Nephron (organoid): ENCODE data around the gene KRTAP19-2.

Experiments used
- H3K27ac Mint-ChIP-seq, 3 experiments: 2 replicates each; pipeline ENCODE4 v1.8.0; 2020; ENCODE audit warnings: mixed read lengths in 3 of 3, mild to moderate bottlenecking in 2 of 3, moderate library complexity in 1 of 3
- H3K27me3 Mint-ChIP-seq: 2 replicates; pipeline ENCODE4 v1.8.0; 2021; ENCODE audit warnings: low read depth, mild to moderate bottlenecking, moderate library complexity, mixed read lengths
- H3K36me3 Mint-ChIP-seq: 2 replicates; pipeline ENCODE4 v1.8.0; 2020; ENCODE audit warnings: low read depth, mixed read lengths
- H3K4me1 Mint-ChIP-seq: 2 replicates; pipeline ENCODE4 v1.8.0; 2020; ENCODE audit warnings: mixed read lengths
- H3K4me3 Mint-ChIP-seq, 3 experiments: 2 replicates each; pipeline ENCODE4 v1.8.0; 2020; ENCODE audit warnings: mild to moderate bottlenecking in 3 of 3, mixed read lengths in 3 of 3, moderate library complexity in 2 of 3
- H3K9me3 Mint-ChIP-seq: 2 replicates; pipeline ENCODE4 v1.8.0; 2020; ENCODE audit warnings: mixed read lengths
- TF ChIP-seq, protein P1 (sequence below), 3 experiments: fragments of 200-600 bp; sonication (generic); IDR thresholded peaks; one replicate each; pipeline ENCODE4 v1.5.0; 2021; ENCODE audit warnings: antibody characterized with exemption in 3 of 3; ENCODE audit not compliant: unreplicated experiment in 3 of 3

KRTAP19-2 gene

DNA sequence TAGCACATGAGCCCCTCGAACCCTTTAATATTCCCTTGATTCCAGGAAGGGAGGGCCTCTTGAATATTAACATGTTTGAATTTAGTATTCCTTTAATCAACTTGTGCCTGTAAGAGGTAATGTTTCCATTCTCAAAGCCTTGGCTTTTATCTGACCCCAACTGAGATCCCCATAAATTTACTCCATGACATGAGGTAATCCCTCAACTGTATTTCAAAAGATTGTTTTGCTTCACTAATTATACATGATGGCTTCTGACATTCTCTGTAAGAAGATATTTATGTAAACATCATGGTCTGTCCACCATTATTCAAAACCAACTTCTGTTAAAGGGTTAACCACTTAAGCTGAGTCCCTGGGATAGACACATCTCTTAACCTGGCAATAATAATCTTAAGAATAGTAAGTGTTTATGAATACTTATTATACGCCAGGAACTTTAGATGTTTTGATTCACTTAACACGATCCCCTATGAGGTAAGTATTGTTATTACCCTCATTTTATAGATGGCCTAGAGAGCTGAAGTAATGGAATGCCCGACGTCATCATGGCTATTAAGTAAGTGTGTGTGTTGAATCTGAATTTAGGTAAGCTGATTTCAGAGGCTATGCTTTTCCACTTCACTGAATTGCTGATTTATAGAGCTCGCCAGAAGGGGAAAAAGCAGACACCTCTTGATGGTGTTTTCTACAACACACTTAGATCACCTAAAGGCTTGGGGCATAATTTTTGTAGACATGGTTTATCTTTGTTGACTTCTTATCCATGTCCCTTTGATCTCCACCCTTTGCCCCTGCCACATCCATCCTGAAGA, 18.1 kb downstream of the KRTAP19-2 start:
- Mint-ChIP-seq H3K27me3 (no peaks in the 10 kb centered on the region), H3K4me1 (no peaks in the 10 kb centered on the region), H3K4me3 (no peak overlapping the region), H3K9me3 (no peaks in the 10 kb centered on the region), H3K36me3 (no peaks in the 10 kb centered on the region), H3K27ac (peak overlapping the region in 1 of 3 experiments; percentile 27)
- TF ChIP-seq, protein P1, sequence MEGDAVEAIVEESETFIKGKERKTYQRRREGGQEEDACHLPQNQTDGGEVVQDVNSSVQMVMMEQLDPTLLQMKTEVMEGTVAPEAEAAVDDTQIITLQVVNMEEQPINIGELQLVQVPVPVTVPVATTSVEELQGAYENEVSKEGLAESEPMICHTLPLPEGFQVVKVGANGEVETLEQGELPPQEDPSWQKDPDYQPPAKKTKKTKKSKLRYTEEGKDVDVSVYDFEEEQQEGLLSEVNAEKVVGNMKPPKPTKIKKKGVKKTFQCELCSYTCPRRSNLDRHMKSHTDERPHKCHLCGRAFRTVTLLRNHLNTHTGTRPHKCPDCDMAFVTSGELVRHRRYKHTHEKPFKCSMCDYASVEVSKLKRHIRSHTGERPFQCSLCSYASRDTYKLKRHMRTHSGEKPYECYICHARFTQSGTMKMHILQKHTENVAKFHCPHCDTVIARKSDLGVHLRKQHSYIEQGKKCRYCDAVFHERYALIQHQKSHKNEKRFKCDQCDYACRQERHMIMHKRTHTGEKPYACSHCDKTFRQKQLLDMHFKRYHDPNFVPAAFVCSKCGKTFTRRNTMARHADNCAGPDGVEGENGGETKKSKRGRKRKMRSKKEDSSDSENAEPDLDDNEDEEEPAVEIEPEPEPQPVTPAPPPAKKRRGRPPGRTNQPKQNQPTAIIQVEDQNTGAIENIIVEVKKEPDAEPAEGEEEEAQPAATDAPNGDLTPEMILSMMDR (IDR thresholded peaks at IDR 0.05; ENCODE audit: unreplicated experiment in 3 of 3): no peak

DNA sequence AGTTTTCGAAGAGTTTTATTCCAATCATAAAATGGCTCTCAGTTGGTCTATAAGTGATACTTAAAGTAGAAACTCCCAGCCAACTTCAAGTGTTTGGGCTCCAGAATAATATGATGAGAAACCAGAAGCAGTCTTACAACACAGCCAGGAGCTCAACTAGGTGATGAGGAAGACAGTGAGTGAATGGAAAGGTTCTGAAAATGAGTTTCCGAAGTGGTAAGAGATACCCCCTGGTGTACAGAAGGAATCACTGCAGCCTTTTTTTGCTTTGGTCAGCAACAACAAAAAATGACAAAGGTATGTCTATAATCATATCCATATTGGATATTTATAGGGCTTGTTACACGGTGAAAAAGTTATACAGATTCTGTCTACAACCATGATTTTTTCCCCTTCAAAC, 23.5 kb downstream of the KRTAP19-2 start:
- H3K4me3 Mint-ChIP-seq: no peak overlapping the region
- no peak overlapping the region for H3K27ac Mint-ChIP-seq
- TF ChIP-seq, protein P1 (IDR thresholded peaks at IDR 0.05; ENCODE audit: unreplicated experiment in 3 of 3): peak; percentile 33 to 45 (median 36)
- no peaks in the 10 kb centered on the region for H3K36me3 Mint-ChIP-seq
- no peaks in the 10 kb centered on the region for H3K4me1 Mint-ChIP-seq
- H3K9me3 Mint-ChIP-seq: no peaks in the 10 kb centered on the region
- no peaks in the 10 kb centered on the region for H3K27me3 Mint-ChIP-seq

DNA sequence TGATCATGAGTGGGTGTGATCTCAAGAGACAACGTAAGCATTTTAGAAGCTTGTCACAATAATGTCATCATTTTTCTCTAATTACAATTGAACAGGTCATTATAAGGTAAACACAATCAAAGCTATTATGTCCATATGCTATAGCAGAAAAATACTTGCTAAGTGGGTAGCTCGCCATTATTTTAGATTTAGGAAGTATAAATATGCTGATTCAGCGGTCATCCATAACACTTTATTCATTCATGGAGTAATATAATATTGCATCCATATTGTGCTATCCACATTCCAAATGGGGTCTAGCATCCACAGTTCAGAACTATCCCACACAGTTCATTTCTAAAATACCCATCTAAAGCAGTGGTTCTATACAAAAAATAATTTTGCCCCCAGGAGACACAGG, 38.7 kb downstream of the KRTAP19-2 start:
- TF ChIP-seq, protein P1 (IDR thresholded peaks at IDR 0.05; ENCODE audit: unreplicated experiment in 3 of 3): no peak
- no peaks in the 10 kb centered on the region for H3K9me3 Mint-ChIP-seq
- no peaks in the 10 kb centered on the region for H3K36me3 Mint-ChIP-seq
- H3K4me3 Mint-ChIP-seq: no peak overlapping the region
- H3K4me1 Mint-ChIP-seq: no peaks in the 10 kb centered on the region
- no peaks in the 10 kb centered on the region for H3K27me3 Mint-ChIP-seq
- no peak overlapping the region for H3K27ac Mint-ChIP-seq

DNA sequence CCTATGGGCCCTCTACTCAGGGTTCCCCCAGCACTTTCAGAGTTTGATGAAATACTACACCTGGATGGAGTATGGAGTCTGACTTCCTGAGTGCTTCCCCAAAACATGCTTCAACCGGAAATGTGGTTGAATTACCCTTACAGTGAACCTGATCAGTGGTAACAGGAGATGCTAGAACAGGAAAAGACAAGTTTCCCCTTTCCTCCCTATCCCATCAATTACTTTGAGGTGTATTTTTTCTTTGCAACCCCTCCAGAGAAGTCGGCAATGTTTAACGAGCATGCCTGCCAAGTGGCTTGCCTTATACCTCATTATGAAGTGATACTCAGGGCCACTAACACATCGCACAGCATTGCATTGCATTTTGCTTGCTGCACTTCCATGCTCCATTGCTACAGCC, 40.2 kb downstream of the KRTAP19-2 start:
- no peaks in the 10 kb centered on the region for H3K27me3 Mint-ChIP-seq
- H3K36me3 Mint-ChIP-seq: no peaks in the 10 kb centered on the region
- H3K4me3 Mint-ChIP-seq: no peak overlapping the region
- TF ChIP-seq, protein P1 (IDR thresholded peaks at IDR 0.05; ENCODE audit: unreplicated experiment in 3 of 3): no peak
- H3K9me3 Mint-ChIP-seq: no peaks in the 10 kb centered on the region
- peak overlapping the region in 1 of 3 experiments; percentile 84 for H3K27ac Mint-ChIP-seq
- H3K4me1 Mint-ChIP-seq: no peaks in the 10 kb centered on the region

DNA sequence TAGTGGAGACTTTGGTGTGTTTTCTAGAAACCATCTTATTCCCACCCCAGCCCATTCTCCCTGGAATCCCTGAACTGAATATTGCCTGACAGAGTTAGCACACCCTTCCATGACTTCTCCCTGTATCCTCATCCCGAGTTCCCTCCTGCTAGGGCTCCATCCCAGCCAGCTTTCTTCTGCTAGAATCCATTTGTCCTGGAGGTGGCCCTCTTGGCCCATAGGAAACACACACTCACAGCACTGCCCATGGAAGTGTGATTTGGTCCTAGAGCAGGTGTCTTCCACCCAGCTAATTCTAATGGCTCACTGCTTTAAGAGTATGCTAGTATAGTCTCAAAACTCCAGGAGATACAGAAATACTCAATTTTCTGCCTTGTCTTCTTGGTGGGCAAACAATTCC, 43.0 kb downstream of the KRTAP19-2 start:
- Mint-ChIP-seq H3K36me3 (no peaks in the 10 kb centered on the region), H3K27ac (no peak overlapping the region), H3K27me3 (no peaks in the 10 kb centered on the region), H3K4me1 (no peaks in the 10 kb centered on the region), H3K4me3 (no peak overlapping the region), H3K9me3 (no peaks in the 10 kb centered on the region)
- TF ChIP-seq, protein P1 (IDR thresholded peaks at IDR 0.05; ENCODE audit: unreplicated experiment in 3 of 3): no peak

DNA sequence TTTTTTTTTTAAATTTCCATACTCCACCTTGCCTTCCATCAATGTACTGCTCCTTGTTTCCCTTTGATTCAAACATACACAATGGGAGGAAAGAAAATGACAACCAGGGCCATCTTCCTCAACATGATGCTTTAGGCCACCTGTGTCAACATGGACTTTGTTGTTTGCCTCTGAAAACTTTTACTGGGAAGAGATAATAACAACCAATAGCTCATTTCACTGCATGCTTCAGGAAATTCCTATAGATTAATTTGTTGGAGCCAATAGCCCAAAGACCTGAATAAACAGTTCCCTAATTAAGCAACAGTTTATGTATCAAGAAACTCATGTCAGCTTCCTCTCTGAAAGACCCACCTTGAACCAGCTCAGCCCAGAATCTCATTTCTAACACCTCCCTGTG, 44.0 kb downstream of the KRTAP19-2 start:
- TF ChIP-seq, protein P1 (IDR thresholded peaks at IDR 0.05; ENCODE audit: unreplicated experiment in 3 of 3): no peak
- Mint-ChIP-seq H3K36me3 (no peaks in the 10 kb centered on the region), H3K4me1 (no peaks in the 10 kb centered on the region), H3K27ac (no peak overlapping the region), H3K9me3 (no peaks in the 10 kb centered on the region), H3K4me3 (no peak overlapping the region), H3K27me3 (no peaks in the 10 kb centered on the region)
